Muscle of back (tissue), 13 donors: ENCODE data around the gene HS3ST6. TPM values are rescaled to one million over a fixed set of nuclear protein-coding genes. Genes with fewer than 3 reads are reported as not detected.
"Not testable (repeated sequence)": the region's sequence is repeated elsewhere in the genome, so short reads cannot be mapped to it uniquely, and the experiment has no call there.

ENCODE experiments used
- DNase-seq, 3 donors: peaks; one replicate each; pipeline versions ENCODE4 v3.0.0 to v3.0.0-alpha.2; 2013
- long read RNA-seq, 9 donors: transcript quantifications; one replicate each; lab custom pipeline, GENCODE V29; 2026
- polyA plus RNA-seq, 10 donors: library from polyadenylated mRNA; unstranded; fragments of 120-200 nt; gene quantifications; one replicate each; pipeline ENCODE4 v1.2.1, GENCODE V29; 2013; ENCODE audit not compliant: insufficient read length in 10 of 10

The HS3ST6 gene
- 1 to 10 TPM in 2 of 10 donors, not detected in 8; 1.6 to 4.3 TPM for polyA plus RNA-seq
- long read RNA-seq, donor 1: 0 reads
- long read RNA-seq, donor 2: 0 reads
- long read RNA-seq, donor 3: 0 reads
- long read RNA-seq, donor 4: 0 reads
- long read RNA-seq, donor 5: 0 reads
- long read RNA-seq, donor 6: 0 reads
- long read RNA-seq, donor 7: 0 reads
- long read RNA-seq, donor 8, transcript HS3ST6-201 (2 exons, 1,273 nt): major isoform, 5 of 5 reads
- long read RNA-seq, donor 8, partial matches to known transcripts: 0 of 5 reads
- long read RNA-seq, donor 8, other reads (novel, unspliced or antisense): 0 of 5 reads
- long read RNA-seq, donor 9: 0 reads

DNA sequence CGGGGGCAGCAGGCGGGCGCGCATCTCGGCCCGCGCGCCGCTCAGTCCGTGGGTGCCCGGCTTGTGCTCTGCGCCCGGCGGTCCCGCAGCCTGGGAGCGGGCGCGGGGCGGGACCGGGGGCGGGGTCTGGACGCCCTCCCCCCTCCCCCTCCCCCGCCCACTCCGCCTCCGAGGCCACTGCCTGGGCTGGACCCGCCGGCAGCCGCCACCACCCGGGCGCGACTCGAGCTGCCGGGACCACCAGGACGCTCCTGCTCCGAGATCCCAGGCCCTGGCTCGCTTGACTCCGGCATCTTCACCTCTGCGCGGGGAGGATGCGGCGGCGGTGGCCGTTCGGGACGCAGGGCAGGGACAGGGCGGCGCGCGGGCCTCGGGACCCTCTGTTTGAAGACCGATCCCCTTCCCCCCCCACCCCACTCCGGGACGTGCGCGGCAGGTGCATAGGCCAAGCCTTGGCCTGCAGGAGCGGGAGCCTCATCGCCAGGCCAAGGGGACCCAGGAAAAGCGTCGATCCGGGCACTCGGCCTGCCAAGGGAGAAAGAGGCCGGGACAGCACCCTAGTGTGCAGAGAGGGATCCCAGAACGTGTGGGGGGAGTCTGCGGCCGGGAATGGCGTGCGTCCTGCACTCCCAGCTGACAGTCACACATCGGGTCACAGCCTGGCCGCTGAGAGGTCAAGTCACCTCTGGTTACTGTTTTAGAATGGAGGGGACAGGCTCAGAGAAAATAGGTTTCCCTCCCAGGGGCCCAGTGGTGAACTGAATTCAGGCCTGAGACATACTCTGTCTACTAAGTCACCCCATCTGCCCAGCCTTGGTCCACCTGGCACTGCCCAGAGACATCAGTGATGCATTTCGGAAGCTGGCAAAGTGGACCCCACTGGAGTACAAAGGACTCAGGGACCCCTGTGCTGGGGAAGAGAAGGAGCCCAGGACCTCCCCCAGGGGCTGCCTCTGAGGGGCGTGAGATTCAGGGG lies at the start of gene HS3ST6:
TSS of gene HS3ST6 (minus strand) at position 65 of the 976 bp plus-strand sequence. CDS start 92 bp downstream, outside the sequence.
- no peak for DNase-seq

GRCh38 chr16:1966460-1966859 lies 48.2 kb upstream of the HS3ST6 start, which contains the start of gene RNF151:
Gene RNF151 (plus strand): TSS chr16:1966856. CDS start chr16:1966882, 26 bp downstream.
- DNase-seq: no peak

- DNase-seq: no peak
These were observed 47.3 kb upstream of the HS3ST6 start for GRCh38 chr16:1965396-1966001.

- DNase-seq: peak; percentile 99
These were observed 46.5 kb upstream of the HS3ST6 start, which contains the start of gene RPS2 for GRCh38 chr16:1964506-1965395. Gene RPS2 (minus strand): TSS chr16:1964826. CDS start chr16:1964625, 201 bp downstream.

- DNase-seq: peak in 1 of 3 donors; percentile 59
These were observed 45.7 kb upstream of the HS3ST6 start for GRCh38 chr16:1963806-1964505.

GRCh38 chr16:1962161-1963153 lies 44.2 kb upstream of the HS3ST6 start:
- not testable (repeated sequence) for DNase-seq

DNA sequence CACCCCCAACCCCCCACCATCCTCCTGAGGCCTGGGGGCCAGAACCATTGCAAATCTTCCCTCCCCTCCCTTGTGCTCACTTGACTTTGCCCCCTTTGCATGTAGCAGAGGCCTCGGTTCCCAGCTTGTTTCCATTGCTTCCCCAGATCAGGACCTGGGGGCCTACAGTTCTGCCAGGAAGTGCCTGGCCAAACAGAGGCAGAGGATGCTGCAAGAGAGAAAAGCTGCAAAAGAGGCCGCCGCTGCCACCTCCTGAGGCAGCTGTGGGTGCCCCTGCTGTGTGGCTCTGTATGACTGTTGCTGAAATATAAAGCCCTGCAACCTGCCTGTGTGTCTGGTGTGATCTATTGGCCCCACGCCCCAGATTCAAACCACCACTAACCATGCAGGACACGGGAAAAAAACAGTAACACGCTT lies 43.4 kb upstream of the HS3ST6 start:
- DNase-seq: no peak

GRCh38 chr16:1960665-1961630 lies 42.7 kb upstream of the HS3ST6 start:
- DNase-seq: no peak

DNA sequence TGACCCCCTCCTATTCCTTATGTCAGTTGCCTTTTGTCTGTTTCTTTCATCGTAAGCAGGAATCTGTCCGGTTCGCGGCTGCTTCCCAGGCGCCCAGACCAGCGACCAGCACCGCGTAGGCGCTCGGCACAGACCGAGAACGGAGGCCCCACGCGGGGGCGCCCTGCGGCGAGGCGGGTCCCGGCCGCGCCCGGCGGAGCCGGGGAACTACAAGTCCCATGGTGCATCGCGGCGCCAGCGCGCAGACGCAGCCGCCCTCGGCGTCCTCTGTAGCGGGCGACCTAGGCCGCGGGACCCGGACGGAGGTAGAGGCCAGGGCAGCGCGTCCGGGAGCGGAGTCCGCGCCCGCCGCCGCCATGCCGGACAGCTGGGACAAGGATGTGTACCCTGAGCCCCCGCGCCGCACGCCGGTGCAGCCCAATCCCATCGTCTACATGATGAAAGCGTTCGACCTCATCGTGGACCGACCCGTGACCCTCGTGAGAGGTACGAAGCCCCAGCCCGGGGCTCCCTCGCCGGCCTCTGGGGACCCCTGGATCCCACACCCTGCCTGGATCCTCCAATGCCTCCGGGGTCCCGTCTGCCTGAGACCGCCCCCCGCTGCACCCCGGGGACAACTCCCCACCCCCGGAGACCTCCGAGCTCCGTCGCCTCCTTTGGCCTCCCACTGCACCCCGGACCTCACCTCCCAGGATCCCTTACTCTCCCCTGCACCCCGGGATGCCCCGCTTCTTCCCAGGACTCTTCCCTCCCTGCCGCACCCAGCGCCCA lies 41.2 kb upstream of the HS3ST6 start, which contains the start of gene NDUFB10:
TSS of gene NDUFB10 (plus strand) at position 270 of the 771 bp plus-strand sequence. CDS start at position 357, 87 bp downstream.
- peak; percentile 86 to 97 (median 94) for DNase-seq

DNA sequence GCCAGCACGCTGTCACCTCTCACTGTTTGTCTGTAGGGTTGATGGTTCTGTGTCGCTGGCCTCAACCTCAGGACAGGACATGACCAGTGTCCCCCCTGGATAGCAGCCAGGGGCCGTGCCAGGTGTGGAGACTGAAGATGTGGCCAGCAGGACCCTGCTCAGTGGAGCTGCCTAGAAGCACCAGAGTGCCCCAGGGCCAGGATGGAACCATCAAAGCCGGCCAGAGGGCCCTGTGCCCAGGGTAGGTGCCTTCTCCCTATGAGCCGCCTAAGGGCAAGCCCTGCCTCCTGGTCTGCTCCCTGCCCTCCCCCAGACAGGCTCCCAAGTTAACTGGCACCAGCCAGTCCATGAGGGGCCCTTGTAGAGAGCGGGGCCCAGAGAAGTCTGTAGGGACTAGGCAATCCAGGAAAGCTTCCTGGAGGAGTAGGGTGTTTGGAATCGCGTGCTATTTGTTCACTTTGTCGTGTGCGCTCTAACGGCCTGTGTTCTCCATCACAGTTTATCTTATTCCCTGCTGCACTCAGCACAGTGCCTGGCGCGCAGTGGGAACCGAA lies 40.6 kb upstream of the HS3ST6 start:
- DNase-seq: no peak

DNA sequence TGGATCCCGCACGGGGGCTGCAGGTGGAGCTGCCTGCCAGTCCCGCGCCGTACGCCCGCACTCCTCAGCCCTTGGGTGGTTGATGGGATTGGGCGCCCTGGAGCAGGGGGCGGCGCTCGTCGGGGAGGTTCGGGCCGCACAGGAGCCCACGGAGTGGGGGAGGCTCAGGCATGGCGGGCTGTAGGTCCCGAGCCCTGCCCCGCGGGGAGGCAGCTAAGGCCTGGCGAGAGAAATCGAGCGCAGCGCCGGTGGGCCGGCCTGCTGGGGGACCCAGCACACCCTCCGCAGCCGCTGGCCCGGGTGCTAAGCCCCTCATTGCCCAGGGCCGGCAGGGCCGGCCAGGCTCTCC lies 39.9 kb upstream of the HS3ST6 start:
- DNase-seq: not testable (repeated sequence)

DNA sequence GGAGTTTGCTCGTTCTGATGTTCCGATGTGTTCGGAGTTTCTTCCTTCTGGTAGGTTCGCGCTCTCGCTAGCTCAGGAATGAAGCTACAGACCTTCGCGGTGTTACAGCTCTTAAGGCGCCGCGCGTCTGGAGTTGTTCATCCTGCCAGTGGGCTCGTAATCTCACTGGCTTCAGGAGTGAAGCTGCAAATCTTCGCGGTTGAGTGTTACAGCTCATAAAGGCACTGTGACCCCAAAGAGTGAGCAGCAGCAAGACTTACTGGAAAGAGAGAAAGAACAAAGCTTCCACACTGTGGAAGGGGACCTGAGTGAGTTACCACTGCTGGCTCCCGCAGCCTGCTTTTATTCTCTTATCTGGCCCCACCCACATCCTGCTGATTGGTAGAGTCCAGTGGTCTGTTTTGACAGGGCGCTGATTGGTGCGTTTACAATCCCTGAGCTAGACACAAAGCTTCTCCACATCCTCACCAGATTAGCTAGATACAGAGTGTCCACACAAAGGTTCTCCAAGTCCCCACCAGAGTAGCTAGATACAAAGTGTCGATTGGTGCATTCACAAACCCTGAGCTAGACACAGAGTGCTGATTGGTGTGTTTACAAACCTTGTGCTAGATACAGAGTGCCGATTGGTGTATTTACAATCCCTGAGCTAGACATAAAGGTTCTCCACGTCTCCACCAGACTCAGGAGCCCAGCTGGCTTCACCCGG lies 39.4 kb upstream of the HS3ST6 start:
- DNase-seq: not testable (repeated sequence)

DNA sequence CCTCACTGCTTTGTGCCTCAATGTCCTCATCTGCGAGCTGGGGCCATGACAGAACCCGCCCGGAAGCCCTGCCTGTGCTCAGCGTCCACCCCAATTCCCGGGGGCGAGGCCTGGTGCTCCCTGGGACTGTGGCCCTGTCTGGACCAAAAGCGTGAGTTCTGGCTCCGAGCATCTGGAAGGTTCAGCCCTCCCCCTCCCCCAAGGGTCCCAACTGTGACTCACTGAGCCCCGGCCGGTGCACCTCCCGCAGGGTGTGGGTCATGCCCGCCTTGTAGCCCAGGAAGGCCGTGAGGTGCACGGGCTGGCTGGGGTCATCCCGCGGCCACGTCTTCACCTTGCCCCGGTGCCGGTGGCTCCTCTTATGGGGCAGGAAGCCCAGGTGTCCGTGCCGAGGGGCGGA lies 35.5 kb upstream of the HS3ST6 start:
- no peak for DNase-seq

- no peak for DNase-seq
These were observed 32.3 kb upstream of the HS3ST6 start for GRCh38 chr16:1950559-1950958.

DNA sequence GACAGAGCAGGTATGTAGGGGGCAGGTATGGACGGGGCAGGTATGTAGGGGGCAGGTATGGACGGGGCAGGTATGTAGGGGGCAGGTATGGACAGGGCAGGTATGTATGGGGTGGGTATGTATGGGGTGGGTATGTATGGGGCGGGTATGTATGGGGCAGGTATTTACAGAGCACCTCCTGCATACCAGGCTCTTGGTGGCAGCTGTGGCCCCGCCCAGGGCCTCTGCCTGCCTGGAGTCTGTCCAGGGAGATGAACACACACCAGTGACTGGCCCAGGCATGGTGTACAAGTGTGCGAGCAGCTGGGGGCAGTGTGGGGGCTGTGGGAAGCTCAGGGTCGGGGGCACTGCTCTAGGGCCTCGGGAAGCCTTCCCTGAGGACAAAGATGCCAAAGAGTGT lies 31.8 kb upstream of the HS3ST6 start:
- DNase-seq: no peak

DNA sequence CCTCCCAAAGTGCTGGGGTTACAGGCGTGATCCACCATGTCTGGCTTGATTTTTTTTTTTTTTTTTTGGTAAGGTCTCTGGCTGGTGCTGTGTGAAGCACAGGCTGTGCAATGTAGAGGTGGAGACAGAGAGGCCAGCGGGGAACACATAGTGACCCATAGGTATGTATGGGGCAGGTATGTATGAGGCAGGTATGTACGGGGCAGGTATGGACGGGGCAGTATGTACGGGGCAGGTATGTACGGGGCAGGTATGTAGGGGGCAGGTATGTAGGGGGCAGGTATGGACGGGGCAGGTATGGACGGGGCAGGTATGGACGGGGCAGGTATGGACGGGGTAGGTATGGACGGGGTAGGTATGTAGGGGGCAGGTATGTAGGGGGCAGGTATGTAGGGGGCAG lies 31.3 kb upstream of the HS3ST6 start:
- no peak for DNase-seq
